Activated CD4-positive, alpha-beta T cell treated with anti-CD3 and anti-CD28 coated beads for 36 hours (primary cell): ENCODE measurements around the gene TAS2R4. TPM values are rescaled to one million over a fixed set of nuclear protein-coding genes. Genes with fewer than 3 reads are reported as not detected.
"Not testable (repeated sequence)": the region's sequence is repeated elsewhere in the genome, so short reads cannot be mapped to it uniquely, and the experiment has no call there.

ENCODE experiments used
- ATAC-seq: fragments of 200-7000 bp; cut with Tn5 transposase; one replicate; pipeline ENCODE4 v1.10.0; 2021; ENCODE audit warnings: mild to moderate bottlenecking, moderate library complexity
- CTCF ChIA-PET: fragments of 350-600 bp; sonication (Branson Sonifier 250); formaldehyde crosslinking; loops from one replicate; lab custom pipeline; 2021; ENCODE audit warnings: antibody characterized with exemption; lab: Charles Lee
- POLR2A ChIA-PET: fragments of 350-600 bp; sonication (Branson Sonifier 250); formaldehyde crosslinking; loops from one replicate; lab custom pipeline; 2021; ENCODE audit warnings: antibody characterized with exemption, inconsistent platforms; lab: Charles Lee
- DNase-seq: peaks from one replicate; pipeline ENCODE4 v3.0.0-alpha.2; 2020
- H3K27ac Mint-ChIP-seq: one replicate; pipeline ENCODE4 v1.8.0; 2021; ENCODE audit warnings: mixed read lengths
- H3K27me3 Mint-ChIP-seq: one replicate; pipeline ENCODE4 v1.8.0; 2021; ENCODE audit warnings: mixed read lengths
- H3K36me3 Mint-ChIP-seq: one replicate; pipeline ENCODE4 v1.8.0; 2021; ENCODE audit warnings: low read depth, mixed read lengths
- H3K4me1 Mint-ChIP-seq: one replicate; pipeline ENCODE4 v1.8.0; 2021; ENCODE audit warnings: mixed read lengths
- H3K4me3 Mint-ChIP-seq: one replicate; pipeline ENCODE4 v1.8.0; 2021; ENCODE audit warnings: mild to moderate bottlenecking, moderate library complexity, mixed read lengths
- H3K9me3 Mint-ChIP-seq: one replicate; pipeline ENCODE4 v1.8.0; 2021; ENCODE audit warnings: low read depth, mixed read lengths
- intact Hi-C, 2 experiments: fragments of 100-400 bp; cut with DNase I in 1 of 2; cut with micrococcal nuclease in 1 of 2; formaldehyde crosslinking; loops; one replicate each; pipeline versions ENCODE4 v1.14.2 to v1.15.1; 2022 to 2024; cut with DNase I, micrococcal nuclease
- total RNA-seq, 2 experiments: library from RNA; stranded (reverse); gene quantifications; one replicate each; pipeline ENCODE4 v1.2.3, GENCODE V29; 2021

The TAS2R4 gene
- total RNA-seq, 2 experiments from 2014 or later = 0.60 to 0.62 TPM

DNA sequence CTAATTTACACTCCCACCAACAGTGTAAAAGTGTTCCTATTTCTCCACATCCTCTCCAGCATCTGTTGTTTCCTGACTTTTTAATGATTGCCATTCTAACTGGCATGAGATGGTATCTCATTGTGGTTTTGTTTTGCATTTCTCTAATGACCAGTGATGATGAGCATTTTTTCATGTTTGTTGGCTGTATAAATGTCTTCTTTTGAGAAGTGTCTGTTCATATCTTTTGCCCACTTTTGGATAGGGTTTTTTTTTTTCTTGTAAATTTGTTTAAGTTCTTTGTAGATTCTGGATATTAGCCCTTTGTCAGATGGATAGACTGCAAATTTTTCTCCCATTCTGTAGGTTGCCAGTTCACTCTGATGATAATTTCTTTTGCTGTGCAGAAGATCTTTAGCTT is 46.0 kb downstream of the TAS2R4 start:
- POLR2A ChIA-PET, H3K27me3 Mint-ChIP-seq, ATAC-seq, intact Hi-C loops, H3K4me1 Mint-ChIP-seq, H3K4me3 Mint-ChIP-seq, DNase-seq, H3K27ac Mint-ChIP-seq: not testable (repeated sequence)
- H3K36me3 Mint-ChIP-seq = peaks cover 37% of the 10 kb centered on the region
- CTCF ChIA-PET = interaction anchor here (1.1 kb wide), 1 partner anchor 9 kb away, joined by 3 read pairs; no protein-coding TSS in a partner anchor
- peaks cover 37% of the 10 kb centered on the region for H3K9me3 Mint-ChIP-seq

Other genes starting within 250 kb of the TAS2R4 start
- 10 to 100 TPM; 49.7 to 52.9 TPM for gene AGK, start 225.3 kb upstream of the TAS2R4 start, total RNA-seq
- 10 to 100 TPM; 21.2 to 27.6 TPM for gene DENND11, start 74.5 kb upstream of the TAS2R4 start, total RNA-seq
- not detected for gene WEE2, start 68.3 kb upstream of the TAS2R4 start, total RNA-seq
- gene SSBP1, start 38.3 kb upstream of the TAS2R4 start, total RNA-seq = 100 to 1,000 TPM; 183 to 245 TPM
- 1 to 10 TPM in 1 of 2 experiments, under 1 TPM in 1; 0.69 to 1.1 TPM for gene TAS2R3, start 12.6 kb upstream of the TAS2R4 start, total RNA-seq
- 1 to 10 TPM in 1 of 2 experiments, under 1 TPM in 1; 0.75 to 1.4 TPM for gene TAS2R5, start 13.5 kb downstream of the TAS2R4 start, total RNA-seq
- not detected for gene PRSS37, start 64.8 kb downstream of the TAS2R4 start, total RNA-seq
- not detected for gene OR9A4, start 139.7 kb downstream of the TAS2R4 start, total RNA-seq
- not detected for gene CLEC5A, start 170.3 kb downstream of the TAS2R4 start, total RNA-seq
- gene TAS2R38, start 197.1 kb downstream of the TAS2R4 start, total RNA-seq = not detected
- gene MGAM, start 219.2 kb downstream of the TAS2R4 start, total RNA-seq = under 1 TPM in 1 of 2 experiments, not detected in 1; 0.27 TPM